ENCODE results near the gene TNS2.

DNA sequence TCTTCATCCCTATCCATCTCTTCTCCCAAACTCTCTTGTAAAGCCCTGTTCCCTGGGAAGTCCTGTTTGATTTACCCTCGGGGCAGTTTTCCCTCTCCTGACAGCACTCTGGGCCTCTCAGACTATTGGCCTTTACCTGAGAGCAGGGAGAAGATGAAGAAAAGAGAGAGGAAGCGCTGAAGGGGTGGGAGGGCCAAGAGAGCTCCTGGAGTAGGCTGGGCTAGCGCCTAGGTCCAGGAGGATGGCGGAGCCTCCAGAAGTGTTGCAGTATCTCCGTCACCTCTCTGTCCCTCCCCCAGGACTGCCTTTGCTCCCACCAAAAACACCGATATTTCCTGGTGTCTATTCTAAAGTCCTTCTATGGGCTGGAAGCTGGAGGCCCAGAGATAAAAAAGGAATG lies 41.9 kb downstream of the TNS2 start:
- TF ChIP-seq, protein P1, sequence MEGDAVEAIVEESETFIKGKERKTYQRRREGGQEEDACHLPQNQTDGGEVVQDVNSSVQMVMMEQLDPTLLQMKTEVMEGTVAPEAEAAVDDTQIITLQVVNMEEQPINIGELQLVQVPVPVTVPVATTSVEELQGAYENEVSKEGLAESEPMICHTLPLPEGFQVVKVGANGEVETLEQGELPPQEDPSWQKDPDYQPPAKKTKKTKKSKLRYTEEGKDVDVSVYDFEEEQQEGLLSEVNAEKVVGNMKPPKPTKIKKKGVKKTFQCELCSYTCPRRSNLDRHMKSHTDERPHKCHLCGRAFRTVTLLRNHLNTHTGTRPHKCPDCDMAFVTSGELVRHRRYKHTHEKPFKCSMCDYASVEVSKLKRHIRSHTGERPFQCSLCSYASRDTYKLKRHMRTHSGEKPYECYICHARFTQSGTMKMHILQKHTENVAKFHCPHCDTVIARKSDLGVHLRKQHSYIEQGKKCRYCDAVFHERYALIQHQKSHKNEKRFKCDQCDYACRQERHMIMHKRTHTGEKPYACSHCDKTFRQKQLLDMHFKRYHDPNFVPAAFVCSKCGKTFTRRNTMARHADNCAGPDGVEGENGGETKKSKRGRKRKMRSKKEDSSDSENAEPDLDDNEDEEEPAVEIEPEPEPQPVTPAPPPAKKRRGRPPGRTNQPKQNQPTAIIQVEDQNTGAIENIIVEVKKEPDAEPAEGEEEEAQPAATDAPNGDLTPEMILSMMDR (IDR thresholded peaks at IDR 0.05), result no peak
- TF ChIP-seq EZH2 (IDR thresholded peaks at IDR 0.05; ENCODE audit: borderline replicate concordance, insufficient read depth, low read depth, low read length, poor library complexity, severe bottlenecking), result no peak
